ENCODE results near the gene BAG1. TPM values are rescaled to one million over a fixed set of nuclear protein-coding genes. Genes with fewer than 3 reads are reported as not detected.

The BAG1 gene
- total RNA-seq, 1 donor from 2014 or later: 43.3 TPM

GRCh38 chr9:33225319-33226147 lies 39.0 kb downstream of the BAG1 start:
- DNase-seq (ENCODE audit: low read depth): peak; percentile 59
- Mint-ChIP-seq H3K36me3 (ENCODE audit: low read depth, unreplicated experiment) (no peaks in the 10 kb centered on the region), H3K27me3 (ENCODE audit: low read depth, unreplicated experiment) (peaks cover 18% of the 10 kb centered on the region), H3K4me3 (ENCODE audit: unreplicated experiment) (no peak overlapping the region), H3K4me1 (ENCODE audit: low read depth, unreplicated experiment) (no peaks in the 10 kb centered on the region), H3K9me3 (ENCODE audit: unreplicated experiment) (no peaks in the 10 kb centered on the region), H3K27ac (ENCODE audit: unreplicated experiment) (peak overlapping the region; percentile 1)
- Histone ChIP-seq H3K36me3 (ENCODE audit: insufficient read depth, low read length) (no peaks in the 10 kb centered on the region), H3K9ac (ENCODE audit: low read length) (no peak overlapping the region), H3K4me3 (ENCODE audit: insufficient read depth, low read depth, low read length) (no peak overlapping the region), H3K4me1 (ENCODE audit: insufficient read depth, low read length) (peaks cover 3% of the 10 kb centered on the region), H3K79me2 (ENCODE audit: insufficient read depth, low read length) (no peaks in the 10 kb centered on the region), H3K27ac (ENCODE audit: low read depth, low read length) (no peak overlapping the region), H2AFZ (ENCODE audit: low read depth, low read length) (no peak overlapping the region), H4K20me1 (ENCODE audit: insufficient read depth, low read length) (no peaks in the 10 kb centered on the region), H3K9me3 (ENCODE audit: insufficient read depth, low read depth, low read length) (no peaks in the 10 kb centered on the region), H3K4me2 (ENCODE audit: low read length) (peak overlapping the region; percentile 30), H3K27me3 (ENCODE audit: insufficient read depth, low read length) (peaks cover 5% of the 10 kb centered on the region)
- peak; percentile 23 for FAIRE-seq
- TF ChIP-seq CTCF (IDR thresholded peaks at IDR 0.05; ENCODE audit: insufficient read depth, low read depth, low read length): peak; percentile 74
- TF ChIP-seq EZH2 (IDR thresholded peaks at IDR 0.05; ENCODE audit: insufficient read depth, low read length): no peak

- H3K36me3 ChIP-seq (ENCODE audit: insufficient read depth, low read length): no peaks in the 10 kb centered on the region
- Mint-ChIP-seq H3K9me3 (ENCODE audit: unreplicated experiment) (no peaks in the 10 kb centered on the region), H3K27ac (ENCODE audit: unreplicated experiment) (no peak overlapping the region), H3K27me3 (ENCODE audit: low read depth, unreplicated experiment) (peaks cover 12% of the 10 kb centered on the region), H3K4me3 (ENCODE audit: unreplicated experiment) (no peak overlapping the region), H3K4me1 (ENCODE audit: low read depth, unreplicated experiment) (no peaks in the 10 kb centered on the region), H3K36me3 (ENCODE audit: low read depth, unreplicated experiment) (no peaks in the 10 kb centered on the region)
- H3K4me1 ChIP-seq (ENCODE audit: insufficient read depth, low read length): peaks cover 3% of the 10 kb centered on the region
- no peak overlapping the region for H3K9ac ChIP-seq (ENCODE audit: low read length)
- H3K4me3 ChIP-seq (ENCODE audit: insufficient read depth, low read depth, low read length): no peak overlapping the region
- peaks cover 5% of the 10 kb centered on the region for H3K27me3 ChIP-seq (ENCODE audit: insufficient read depth, low read length)
- no peak overlapping the region for H3K4me2 ChIP-seq (ENCODE audit: low read length)
- H2AFZ ChIP-seq (ENCODE audit: low read depth, low read length): no peak overlapping the region
- no peaks in the 10 kb centered on the region for H3K9me3 ChIP-seq (ENCODE audit: insufficient read depth, low read depth, low read length)
- H3K27ac ChIP-seq (ENCODE audit: low read depth, low read length): no peak overlapping the region
- DNase-seq (ENCODE audit: low read depth) (no peak), FAIRE-seq (no peak)
- no peak for TF ChIP-seq EZH2 (IDR thresholded peaks at IDR 0.05; ENCODE audit: insufficient read depth, low read length)
- peak; percentile 13 for TF ChIP-seq CTCF (IDR thresholded peaks at IDR 0.05; ENCODE audit: insufficient read depth, low read depth, low read length)
- H4K20me1 ChIP-seq (ENCODE audit: insufficient read depth, low read length): no peaks in the 10 kb centered on the region
- H3K79me2 ChIP-seq (ENCODE audit: insufficient read depth, low read length): no peaks in the 10 kb centered on the region
Observed at GRCh38 chr9:33223696-33224095, 40.8 kb downstream of the BAG1 start.

GRCh38 chr9:33222031-33222430 lies 42.5 kb downstream of the BAG1 start:
- no peak overlapping the region for H3K9ac ChIP-seq (ENCODE audit: low read length)
- no peaks in the 10 kb centered on the region for H3K79me2 ChIP-seq (ENCODE audit: insufficient read depth, low read length)
- no peaks in the 10 kb centered on the region for H3K36me3 Mint-ChIP-seq (ENCODE audit: low read depth, unreplicated experiment)
- no peak overlapping the region for H3K4me3 ChIP-seq (ENCODE audit: insufficient read depth, low read depth, low read length)
- H2AFZ ChIP-seq (ENCODE audit: low read depth, low read length): no peak overlapping the region
- H3K27me3 Mint-ChIP-seq (ENCODE audit: low read depth, unreplicated experiment): peaks cover 13% of the 10 kb centered on the region
- no peak overlapping the region for H3K4me3 Mint-ChIP-seq (ENCODE audit: unreplicated experiment)
- no peaks in the 10 kb centered on the region for H3K9me3 Mint-ChIP-seq (ENCODE audit: unreplicated experiment)
- peaks cover 3% of the 10 kb centered on the region for H3K4me1 ChIP-seq (ENCODE audit: insufficient read depth, low read length)
- no peaks in the 10 kb centered on the region for H4K20me1 ChIP-seq (ENCODE audit: insufficient read depth, low read length)
- DNase-seq (ENCODE audit: low read depth): no peak
- no peak for FAIRE-seq
- peaks cover 8% of the 10 kb centered on the region for H3K27me3 ChIP-seq (ENCODE audit: insufficient read depth, low read length)
- no peak overlapping the region for H3K4me2 ChIP-seq (ENCODE audit: low read length)
- no peaks in the 10 kb centered on the region for H3K36me3 ChIP-seq (ENCODE audit: insufficient read depth, low read length)
- no peak for TF ChIP-seq CTCF (IDR thresholded peaks at IDR 0.05; ENCODE audit: insufficient read depth, low read depth, low read length)
- no peak for TF ChIP-seq EZH2 (IDR thresholded peaks at IDR 0.05; ENCODE audit: insufficient read depth, low read length)
- H3K9me3 ChIP-seq (ENCODE audit: insufficient read depth, low read depth, low read length): no peaks in the 10 kb centered on the region
- H3K27ac ChIP-seq (ENCODE audit: low read depth, low read length): no peak overlapping the region
- no peaks in the 10 kb centered on the region for H3K4me1 Mint-ChIP-seq (ENCODE audit: low read depth, unreplicated experiment)
- no peak overlapping the region for H3K27ac Mint-ChIP-seq (ENCODE audit: unreplicated experiment)

Measured in astrocyte (in vitro differentiated cells and primary cell).